GM23338 (cell line): ENCODE data around the gene CDK18. TPM values are rescaled to one million over a fixed set of nuclear protein-coding genes. Genes with fewer than 3 reads are reported as not detected.

Source experiments
- ATAC-seq: fragments of 200-7000 bp; cut with Tn5 transposase; 3 replicates; pipeline ENCODE4 v1.9.1; 2020
- DNase-seq: peaks from one replicate; pipeline ENCODE4 v3.0.0-alpha.2; 2015; ENCODE audit warnings: low spot score
- H2AFZ ChIP-seq: fragments of 200-600 bp; sonication (generic); 2 replicates; pipeline ENCODE4 v1.8.0; 2016; ENCODE audit warnings: antibody characterized with exemption, mild to moderate bottlenecking, moderate library complexity
- H3F3A ChIP-seq: fragments of 200-600 bp; sonication (generic); replicated peaks from 2 replicates; pipeline ENCODE4 v1.8.0; 2017; ENCODE audit warnings: antibody characterized with exemption, mixed run types, low read depth
- H3K27ac ChIP-seq: fragments of 200-600 bp; sonication (generic); 2 replicates; pipeline ENCODE4 v1.6.1; 2016; ENCODE audit warnings: low read depth
- H3K27me3 ChIP-seq: fragments of 200-600 bp; sonication (generic); 2 replicates; pipeline ENCODE4 v1.8.0; 2016; ENCODE audit warnings: mild to moderate bottlenecking, mixed run types, moderate library complexity; ENCODE audit not compliant: insufficient read depth
- H3K36me3 ChIP-seq: fragments of 200-600 bp; sonication (generic); 2 replicates; pipeline ENCODE4 v1.8.0; 2016; ENCODE audit warnings: mild to moderate bottlenecking; ENCODE audit not compliant: insufficient read depth
- H3K4me1 ChIP-seq: fragments of 200-600 bp; sonication (generic); 2 replicates; pipeline ENCODE4 v1.8.0; 2016; ENCODE audit warnings: mild to moderate bottlenecking, moderate library complexity; ENCODE audit not compliant: insufficient read depth
- H3K4me2 ChIP-seq: fragments of 200-600 bp; sonication (generic); 2 replicates; pipeline ENCODE4 v1.7.1; 2017; ENCODE audit warnings: mixed run types
- H3K4me3 ChIP-seq: fragments of 200-600 bp; sonication (generic); 2 replicates; pipeline ENCODE4 v1.6.1; 2016; ENCODE audit warnings: mixed run types
- H3K79me2 ChIP-seq: fragments of 200-600 bp; sonication (generic); replicated peaks from 2 replicates; pipeline ENCODE4 v1.8.0; 2017; ENCODE audit warnings: mild to moderate bottlenecking; ENCODE audit not compliant: insufficient read depth
- H3K9me2 ChIP-seq: fragments of 200-600 bp; sonication (generic); 2 replicates; pipeline ENCODE4 v1.8.0; 2017; ENCODE audit not compliant: insufficient read depth
- H4K20me1 ChIP-seq: fragments of 200-600 bp; sonication (generic); replicated peaks from 2 replicates; pipeline ENCODE4 v1.8.0; 2017; ENCODE audit warnings: mild to moderate bottlenecking; ENCODE audit not compliant: insufficient read depth
- H3K27ac Mint-ChIP-seq: 2 replicates; pipeline ENCODE4 v1.8.0; 2020; ENCODE audit warnings: inconsistent platforms, mild to moderate bottlenecking, moderate library complexity, mixed read lengths
- H3K27me3 Mint-ChIP-seq: 3 replicates; pipeline ENCODE4 v1.8.0; 2022; ENCODE audit warnings: low read depth, mild to moderate bottlenecking, moderate library complexity, mixed read lengths, inconsistent platforms; ENCODE audit not compliant: insufficient read depth, poor library complexity
- H3K36me3 Mint-ChIP-seq: 3 replicates; pipeline ENCODE4 v1.8.0; 2021; ENCODE audit warnings: low read depth, mild to moderate bottlenecking, inconsistent platforms, moderate library complexity, mixed read lengths
- H3K4me1 Mint-ChIP-seq: 3 replicates; pipeline ENCODE4 v1.8.0; 2020; ENCODE audit warnings: mild to moderate bottlenecking, inconsistent platforms, mixed read lengths
- H3K4me3 Mint-ChIP-seq: 3 replicates; pipeline ENCODE4 v1.8.0; 2021; ENCODE audit warnings: moderate library complexity, mild to moderate bottlenecking, inconsistent platforms, mixed read lengths
- H3K9me3 Mint-ChIP-seq: 3 replicates; pipeline ENCODE4 v1.8.0; 2020; ENCODE audit warnings: moderate library complexity, mild to moderate bottlenecking, inconsistent platforms, mixed read lengths
- CTCF ChIP-seq, 2 experiments: fragments of 200-600 bp in 1 of 2; sonication (generic) in 1 of 2; conservative IDR thresholded peaks; 2 replicates each; pipeline versions ENCODE4 v1.5.1 to v1.6.1; 2016 to 2017; ENCODE audit warnings: antibody characterized with exemption in 2 of 2, low read depth in 2 of 2, mild to moderate bottlenecking in 2 of 2, moderate library complexity in 1 of 2
- ETS1 ChIP-seq: IDR thresholded peaks from 2 replicates; pipeline ENCODE4 v1.6.1; 2016; ENCODE audit warnings: antibody characterized with exemption
- NANOG ChIP-seq: IDR thresholded peaks from 2 replicates; pipeline ENCODE4 v1.6.1; 2016; ENCODE audit warnings: antibody characterized with exemption, borderline replicate concordance
- REST ChIP-seq: IDR thresholded peaks from one replicate; pipeline ENCODE4 v1.6.1; 2018; ENCODE audit warnings: antibody characterized with exemption; ENCODE audit not compliant: unreplicated experiment
- polyA plus RNA-seq: library from polyadenylated mRNA; unstranded; fragments of >200 nt; fragmentation: Nextera tagmentation; extraction: Ambion mirVana; gene quantifications from 2 replicates; pipeline ENCODE4 v1.2.1, GENCODE V29; 2016
- total RNA-seq: library from RNA; depleted of rRNA; stranded (reverse); fragments of >200 nt; shearing (Covaris generic); gene quantifications from 2 replicates; pipeline ENCODE4 v1.2.3, GENCODE V29; 2014

CDK18 gene
- total and polyA plus RNA-seq, 2 experiments from 2014 or later: 21.1 to 46.5 TPM

DNA sequence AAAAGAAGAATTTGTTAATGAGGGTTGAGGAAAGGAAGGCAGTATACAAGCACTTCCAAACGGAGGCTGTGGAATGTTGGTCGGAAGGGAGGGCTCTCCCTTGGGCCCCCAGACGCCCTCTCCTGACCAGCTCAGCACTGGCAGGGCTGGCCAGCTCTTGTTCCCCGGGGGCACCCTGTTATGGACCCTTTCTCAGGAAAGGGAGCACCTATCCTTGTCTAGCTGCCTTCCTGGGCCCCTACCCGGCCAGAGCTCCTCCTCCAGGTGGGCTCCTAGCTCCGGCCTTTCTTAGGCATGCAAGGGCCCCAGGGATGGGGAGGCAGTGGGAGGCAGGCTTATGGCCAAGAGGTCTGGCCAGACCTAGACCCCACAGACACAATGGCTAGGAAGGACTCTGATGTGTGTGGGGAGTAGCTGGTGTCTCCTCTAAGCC, 49.5 kb upstream of the CDK18 start:
- peaks cover 7% of the 10 kb centered on the region; the same call in 1 of the 2 replicates for H4K20me1 ChIP-seq
- peaks cover 11% of the 10 kb centered on the region; the same call in 1 of the 2 replicates for H3K79me2 ChIP-seq
- H3K4me3 ChIP-seq: peak overlapping the region; percentile 85
- peaks cover 49% of the 10 kb centered on the region for H3K27me3 ChIP-seq
- H3K4me2 ChIP-seq: peak overlapping the region; percentile 100
- no peaks in the 10 kb centered on the region for H3K9me2 ChIP-seq
- H3K27ac ChIP-seq: no peak overlapping the region
- peak overlapping the region; percentile 99 for H3K4me3 Mint-ChIP-seq
- H3F3A ChIP-seq: peaks cover 19% of the 10 kb centered on the region
- no peak overlapping the region for H2AFZ ChIP-seq
- H3K4me1 ChIP-seq: peaks cover 59% of the 10 kb centered on the region
- H3K36me3 Mint-ChIP-seq: peaks cover 23% of the 10 kb centered on the region
- no peaks in the 10 kb centered on the region for H3K36me3 ChIP-seq
- no peaks in the 10 kb centered on the region for H3K9me3 Mint-ChIP-seq
- 0 out of 2 replicates have a peak overlapping the region, but pooled peaks have one; percentile 58 for H3K27ac Mint-ChIP-seq
- DNase-seq: peak; percentile 73
- peaks cover 69% of the 10 kb centered on the region for H3K4me1 Mint-ChIP-seq
- TF ChIP-seq NANOG (no peak), REST (peak; percentile 29), CTCF (conservative IDR thresholded peaks at IDR 0.05; ENCODE audit: low read depth in 2 of 2) (peak; percentile 37 to 61)
- H3K27me3 Mint-ChIP-seq: peaks cover 14% of the 10 kb centered on the region
- peak; percentile 5 for ATAC-seq

- Histone ChIP-seq H3K27ac (peak within 1 kb of the TSS; percentile 85), H3K27me3 (peaks cover 44% of the 10 kb centered on the region), H3F3A (peaks cover 14% of the 10 kb centered on the region), H3K79me2 (peaks cover 11% of the 10 kb centered on the region; the same call in 1 of the 2 replicates), H3K4me1 (peaks cover 53% of the 10 kb centered on the region), H3K4me2 (peak within 1 kb of the TSS; percentile 100), H3K9me2 (no peaks in the 10 kb centered on the region), H4K20me1 (peaks cover 7% of the 10 kb centered on the region; the same call in 1 of the 2 replicates), H3K36me3 (no peaks in the 10 kb centered on the region), H3K4me3 (peak within 1 kb of the TSS; percentile 85), H2AFZ (peak within 1 kb of the TSS; percentile 90)
- peaks cover 14% of the 10 kb centered on the region for H3K27me3 Mint-ChIP-seq
- H3K4me1 Mint-ChIP-seq: peaks cover 67% of the 10 kb centered on the region
- DNase-seq: peak; percentile 72
- peak within 1 kb of the TSS; percentile 98 for H3K27ac Mint-ChIP-seq
- H3K4me3 Mint-ChIP-seq: peak within 1 kb of the TSS; percentile 99
- H3K9me3 Mint-ChIP-seq: no peaks in the 10 kb centered on the region
- TF ChIP-seq ETS1: no peak
- TF ChIP-seq REST: peak; percentile 1
- ATAC-seq: peak; percentile 2
- peaks cover 23% of the 10 kb centered on the region for H3K36me3 Mint-ChIP-seq
These were observed 48.7 kb upstream of the CDK18 start, which contains the start of gene BLACAT1 for GRCh38 chr1:205455581-205456382. Gene BLACAT1, minus strand, starts transcription at chr1:205456045.
